SK-N-MC (cell line): ENCODE measurements around the gene DEAF1.

ENCODE experiments used
- DNase-seq: peaks from one replicate; pipeline ENCODE4 v3.0.0-alpha.2; 2011; ENCODE audit warnings: low read depth, low spot score
- H3K27ac ChIP-seq: fragments of 200-600 bp; sonication (generic); 2 replicates; pipeline ENCODE4 v1.5.1; 2016; ENCODE audit warnings: mixed run types
- H3K36me3 ChIP-seq: fragments of 200-600 bp; sonication (generic); 2 replicates; pipeline ENCODE4 v1.6.1; 2017; ENCODE audit warnings: antibody characterized with exemption, low read length, mixed read lengths; ENCODE audit not compliant: insufficient read depth
- H3K4me3 ChIP-seq: fragments of 200-600 bp; sonication (generic); 2 replicates; pipeline ENCODE4 v1.5.1; 2016
- H3K9ac ChIP-seq: fragments of 200-600 bp; sonication (generic); 2 replicates; pipeline ENCODE4 v1.8.0; 2017; ENCODE audit warnings: mixed run types, mixed read lengths; ENCODE audit not compliant: insufficient read length
- H3K9me3 ChIP-seq: fragments of 200-600 bp; sonication (generic); 2 replicates; pipeline ENCODE4 v1.6.1; 2017; ENCODE audit warnings: low read depth, mild to moderate bottlenecking, antibody characterized with exemption, low read length, moderate library complexity, mixed read lengths
- EZH2 ChIP-seq: fragments of 200-600 bp; sonication (generic); IDR thresholded peaks from one replicate; pipeline ENCODE4 v1.6.1; 2017; ENCODE audit warnings: antibody characterized with exemption
- FOXP2 ChIP-seq: optimal IDR thresholded peaks from 2 replicates; pipeline ENCODE3; 2011; ENCODE audit warnings: mild to moderate bottlenecking, moderate library complexity; ENCODE audit not compliant: insufficient read depth; ENCODE audit errors: extremely low read length, control extremely low read depth
- POLR2AphosphoS5 ChIP-seq: IDR thresholded peaks from 2 replicates; pipeline ENCODE4 v1.6.1; 2012; ENCODE audit warnings: mild to moderate bottlenecking, low read depth, low read length, borderline replicate concordance

The DEAF1 gene

GRCh38 chr11:610146-610801, 84.7 kb downstream of the DEAF1 start:
- TF ChIP-seq POLR2AphosphoS5 = no peak
- no peak for TF ChIP-seq EZH2
- no peak for TF ChIP-seq FOXP2
- peaks cover 66% of the 10 kb centered on the region for H3K36me3 ChIP-seq
- no peak overlapping the region for H3K27ac ChIP-seq
- no peaks in the 10 kb centered on the region for H3K9me3 ChIP-seq
- H3K9ac ChIP-seq = no peak overlapping the region
- DNase-seq = no peak
- H3K4me3 ChIP-seq = no peak overlapping the region

GRCh38 chr11:609341-609811, 85.6 kb downstream of the DEAF1 start:
- Histone ChIP-seq H3K9ac (no peak overlapping the region), H3K36me3 (peaks cover 73% of the 10 kb centered on the region)
- TF ChIP-seq FOXP2 (no peak), EZH2 (no peak), POLR2AphosphoS5 (no peak)

GRCh38 chr11:608791-609251, 86.2 kb downstream of the DEAF1 start:
- Histone ChIP-seq H3K36me3 (peaks cover 79% of the 10 kb centered on the region), H3K9ac (no peak overlapping the region), H3K9me3 (no peaks in the 10 kb centered on the region), H3K27ac (no peak overlapping the region), H3K4me3 (no peak overlapping the region)
- DNase-seq = no peak
- TF ChIP-seq POLR2AphosphoS5 = no peak

More at GRCh38 chr11:609341-609811, 85.6 kb downstream of the DEAF1 start:
- Histone ChIP-seq H3K9me3 (no peaks in the 10 kb centered on the region), H3K4me3 (no peak overlapping the region), H3K27ac (no peak overlapping the region)
- no peak for DNase-seq

GRCh38 chr11:607971-608659, 86.9 kb downstream of the DEAF1 start:
- Histone ChIP-seq H3K9ac (no peak overlapping the region), H3K36me3 (peaks cover 81% of the 10 kb centered on the region), H3K4me3 (no peak overlapping the region), H3K27ac (no peak overlapping the region), H3K9me3 (no peaks in the 10 kb centered on the region)
- TF ChIP-seq POLR2AphosphoS5 (no peak), FOXP2 (no peak), EZH2 (no peak)
- DNase-seq = no peak

GRCh38 chr11:607020-607780, 87.8 kb downstream of the DEAF1 start:
- peaks cover 80% of the 10 kb centered on the region for H3K36me3 ChIP-seq
- no peak overlapping the region for H3K4me3 ChIP-seq
- 0 out of 2 replicates have a peak overlapping the region, but pooled peaks have one; percentile 25 for H3K27ac ChIP-seq
- H3K9ac ChIP-seq = no peak overlapping the region
- DNase-seq = no peak
- TF ChIP-seq POLR2AphosphoS5 (no peak), EZH2 (no peak), FOXP2 (no peak)
- no peaks in the 10 kb centered on the region for H3K9me3 ChIP-seq

- TF ChIP-seq FOXP2 = no peak
- TF ChIP-seq EZH2 = no peak
- TF ChIP-seq POLR2AphosphoS5 = no peak
- no peak for DNase-seq
- Histone ChIP-seq H3K9ac (no peak overlapping the region), H3K4me3 (no peak overlapping the region), H3K9me3 (no peaks in the 10 kb centered on the region), H3K36me3 (peaks cover 87% of the 10 kb centered on the region), H3K27ac (no peak overlapping the region)
Observed at GRCh38 chr11:606245-606644, 88.8 kb downstream of the DEAF1 start.

- TF ChIP-seq POLR2AphosphoS5 (no peak), FOXP2 (no peak), EZH2 (no peak)
- no peak overlapping the region for H3K4me3 ChIP-seq
- peaks cover 84% of the 10 kb centered on the region for H3K36me3 ChIP-seq
- H3K9me3 ChIP-seq = no peaks in the 10 kb centered on the region
- H3K27ac ChIP-seq = no peak overlapping the region
- no peak overlapping the region for H3K9ac ChIP-seq
- no peak for DNase-seq
Observed at GRCh38 chr11:605286-606129, 89.5 kb downstream of the DEAF1 start.

GRCh38 chr11:603154-603553, 91.9 kb downstream of the DEAF1 start:
- no peak overlapping the region for H3K9ac ChIP-seq
- no peaks in the 10 kb centered on the region for H3K9me3 ChIP-seq
- H3K27ac ChIP-seq = no peak overlapping the region
- H3K36me3 ChIP-seq = peaks cover 78% of the 10 kb centered on the region
- no peak for DNase-seq
- H3K4me3 ChIP-seq = no peak overlapping the region
- TF ChIP-seq EZH2 = no peak
- no peak for TF ChIP-seq FOXP2
- no peak for TF ChIP-seq POLR2AphosphoS5
